Activated T-cell treated with anti-CD3 and anti-CD28 coated beads, Interleukin-2, amount 50 U/mL, for 4 hours (primary cell): ENCODE results near the gene ARFGAP3. TPM values are rescaled to one million over a fixed set of nuclear protein-coding genes. Genes with fewer than 3 reads are reported as not detected.
"Not testable (repeated sequence)": the region's sequence is repeated elsewhere in the genome, so short reads cannot be mapped to it uniquely, and the experiment has no call there.

Experiments used
- ATAC-seq, 2 donors: fragments of 200-7000 bp; cut with Tn5 transposase; one replicate each; pipeline ENCODE4 v1.10.0; 2021
- DNase-seq: peaks from one replicate; pipeline ENCODE4 v3.0.0-alpha.2; 2020
- H3K27me3 Mint-ChIP-seq: one replicate; pipeline ENCODE4 v1.8.0; 2021; ENCODE audit warnings: low read depth, mixed read lengths
- H3K36me3 Mint-ChIP-seq: one replicate; pipeline ENCODE4 v1.8.0; 2022; ENCODE audit warnings: mixed read lengths; ENCODE audit not compliant: insufficient read depth
- H3K4me1 Mint-ChIP-seq: one replicate; pipeline ENCODE4 v1.8.0; 2021; ENCODE audit warnings: low read depth, mixed read lengths
- H3K4me3 Mint-ChIP-seq: one replicate; pipeline ENCODE4 v1.8.0; 2021; ENCODE audit warnings: mild to moderate bottlenecking, moderate library complexity, mixed read lengths
- H3K9me3 Mint-ChIP-seq: one replicate; pipeline ENCODE4 v1.8.0; 2021; ENCODE audit warnings: mixed read lengths
- total RNA-seq, 3 donors: library from RNA; stranded (reverse); gene quantifications; one replicate each; pipeline ENCODE4 v1.2.1, GENCODE V29; 2021

Gene ARFGAP3
- total RNA-seq, 3 donors from 2014 or later, result 21.6 to 34.5 (median 26.8) TPM

DNA sequence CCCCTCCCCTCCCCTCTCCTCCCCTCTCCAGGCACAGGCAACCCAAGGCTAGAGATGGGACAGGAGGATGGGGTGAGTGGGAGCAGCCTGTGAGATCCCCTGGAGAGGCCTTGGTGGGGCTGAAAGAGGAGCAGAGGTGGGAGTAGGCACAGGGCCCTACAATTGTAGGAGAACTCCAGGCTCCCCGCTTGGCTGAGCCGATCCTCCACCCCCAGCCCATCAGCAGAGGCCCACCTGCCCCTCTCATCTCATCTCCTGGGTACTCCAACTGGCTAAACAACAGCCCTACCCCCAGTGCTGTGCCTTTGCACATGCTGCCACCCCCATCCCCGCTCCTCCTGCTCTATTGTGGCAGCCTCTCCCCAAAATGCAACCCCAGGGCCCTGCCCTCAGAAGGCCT lies 84.4 kb downstream of the ARFGAP3 start:
- H3K4me1 Mint-ChIP-seq, result no peaks in the 10 kb centered on the region
- H3K27me3 Mint-ChIP-seq, result peaks cover 5% of the 10 kb centered on the region
- H3K4me3 Mint-ChIP-seq, result no peak overlapping the region
- ATAC-seq, result no peak
- H3K36me3 Mint-ChIP-seq, result no peaks in the 10 kb centered on the region
- H3K9me3 Mint-ChIP-seq, result no peaks in the 10 kb centered on the region
- no peak for DNase-seq

- DNase-seq (no peak), ATAC-seq (no peak)
- Mint-ChIP-seq H3K4me1 (no peaks in the 10 kb centered on the region), H3K4me3 (no peak overlapping the region), H3K9me3 (no peaks in the 10 kb centered on the region), H3K36me3 (no peaks in the 10 kb centered on the region), H3K27me3 (peaks cover 7% of the 10 kb centered on the region)
These were observed 86.0 kb downstream of the ARFGAP3 start for GRCh38 chr22:42770941-42771647.

- peaks cover 7% of the 10 kb centered on the region for H3K27me3 Mint-ChIP-seq
- DNase-seq, result no peak
- ATAC-seq, result no peak
- no peak overlapping the region for H3K4me3 Mint-ChIP-seq
- no peaks in the 10 kb centered on the region for H3K4me1 Mint-ChIP-seq
- H3K9me3 Mint-ChIP-seq, result no peaks in the 10 kb centered on the region
- no peaks in the 10 kb centered on the region for H3K36me3 Mint-ChIP-seq
These were observed 86.7 kb downstream of the ARFGAP3 start for GRCh38 chr22:42770448-42770726.

GRCh38 chr22:42769574-42770447 lies 87.3 kb downstream of the ARFGAP3 start:
- Mint-ChIP-seq H3K27me3 (peaks cover 7% of the 10 kb centered on the region), H3K4me3 (no peak overlapping the region), H3K4me1 (no peaks in the 10 kb centered on the region), H3K36me3 (no peaks in the 10 kb centered on the region), H3K9me3 (no peaks in the 10 kb centered on the region)
- no peak for DNase-seq
- no peak for ATAC-seq

- H3K4me1 Mint-ChIP-seq, result no peaks in the 10 kb centered on the region
- no peaks in the 10 kb centered on the region for H3K36me3 Mint-ChIP-seq
- no peak overlapping the region for H3K4me3 Mint-ChIP-seq
- no peaks in the 10 kb centered on the region for H3K9me3 Mint-ChIP-seq
- H3K27me3 Mint-ChIP-seq, result peaks cover 8% of the 10 kb centered on the region
- DNase-seq (no peak), ATAC-seq (no peak)
These were observed 87.9 kb downstream of the ARFGAP3 start for GRCh38 chr22:42769238-42769573.

- H3K27me3 Mint-ChIP-seq, result peaks cover 8% of the 10 kb centered on the region
- H3K4me3 Mint-ChIP-seq, result no peak overlapping the region
- no peaks in the 10 kb centered on the region for H3K4me1 Mint-ChIP-seq
- ATAC-seq (no peak), DNase-seq (no peak)
- H3K9me3 Mint-ChIP-seq, result no peaks in the 10 kb centered on the region
- H3K36me3 Mint-ChIP-seq, result no peaks in the 10 kb centered on the region
These were observed 88.6 kb downstream of the ARFGAP3 start for GRCh38 chr22:42768385-42769035.

DNA sequence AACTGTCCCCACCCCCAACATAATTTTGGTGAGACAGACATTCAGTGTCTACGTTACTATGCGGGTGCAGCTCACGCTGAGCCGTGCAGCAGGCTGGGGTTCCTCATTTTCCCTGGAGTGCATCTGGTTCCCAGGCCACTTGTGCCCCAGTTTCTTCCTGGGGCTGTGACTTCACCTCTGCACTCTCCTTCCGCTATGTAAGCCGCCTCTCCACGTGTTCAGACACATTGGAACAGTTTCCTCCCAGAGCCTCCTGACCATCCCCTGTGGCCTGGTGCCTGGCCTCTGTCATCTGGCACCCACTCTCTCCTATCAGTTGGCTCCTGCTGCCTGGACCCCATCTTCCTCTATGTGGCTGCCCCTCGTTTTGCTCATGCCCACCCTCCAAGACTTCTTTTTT lies 90.2 kb downstream of the ARFGAP3 start:
- H3K27me3 Mint-ChIP-seq, result peaks cover 8% of the 10 kb centered on the region
- H3K36me3 Mint-ChIP-seq, result no peaks in the 10 kb centered on the region
- no peak overlapping the region for H3K4me3 Mint-ChIP-seq
- no peak for ATAC-seq
- H3K4me1 Mint-ChIP-seq, result no peaks in the 10 kb centered on the region
- DNase-seq, result no peak
- H3K9me3 Mint-ChIP-seq, result no peaks in the 10 kb centered on the region

DNA sequence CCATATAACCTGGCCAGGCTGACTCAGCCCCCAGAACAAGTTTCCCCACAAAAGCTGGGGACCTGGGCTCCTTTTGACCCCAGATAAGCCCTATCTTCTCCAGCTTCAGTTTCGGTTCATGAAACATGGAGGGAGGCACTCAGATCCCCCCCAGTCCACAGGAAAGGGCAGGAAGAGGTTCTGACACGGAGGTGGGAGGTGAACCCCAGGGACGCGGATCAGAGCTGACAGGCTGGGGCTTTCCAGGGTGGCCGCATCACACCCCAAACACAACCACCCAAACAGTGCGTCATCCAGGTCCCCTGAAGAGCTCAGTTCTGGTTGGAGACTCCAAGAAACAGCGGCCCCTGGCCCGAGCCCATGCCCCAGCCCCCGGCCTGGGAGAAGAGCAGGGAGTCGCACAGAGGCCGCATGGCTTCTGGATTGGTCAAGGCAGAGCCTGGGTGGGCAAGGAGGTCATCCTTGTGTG lies 92.1 kb downstream of the ARFGAP3 start:
- Mint-ChIP-seq H3K36me3 (no peaks in the 10 kb centered on the region), H3K9me3 (no peaks in the 10 kb centered on the region), H3K27me3 (peaks cover 8% of the 10 kb centered on the region), H3K4me3 (no peak overlapping the region), H3K4me1 (no peaks in the 10 kb centered on the region)
- DNase-seq, result no peak
- ATAC-seq, result no peak

DNA sequence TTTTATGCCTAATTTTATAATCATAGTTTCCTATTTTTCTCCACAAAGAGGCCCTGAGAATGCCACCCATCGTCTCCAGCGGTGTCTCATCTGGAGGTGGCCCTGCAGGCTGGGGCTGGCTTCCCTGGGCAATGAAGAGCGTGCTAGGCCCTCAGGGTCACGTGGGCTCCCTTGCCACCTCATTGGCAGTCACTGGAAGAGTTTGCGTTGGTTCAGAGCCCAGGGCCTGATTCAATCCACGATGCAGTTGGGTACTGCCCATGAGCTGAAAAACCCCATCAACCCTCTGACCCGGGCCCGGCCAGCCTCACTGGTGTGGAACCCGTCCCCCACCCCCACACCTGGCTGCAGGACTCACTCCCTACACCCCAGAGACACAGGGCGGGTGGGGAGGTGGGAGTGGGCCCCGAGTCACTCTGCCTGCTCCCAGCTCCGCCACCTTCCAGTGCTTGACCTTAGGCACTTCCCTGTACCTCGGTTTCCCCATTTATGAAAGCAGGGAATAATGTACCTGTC lies 93.0 kb downstream of the ARFGAP3 start:
- Mint-ChIP-seq H3K36me3 (no peaks in the 10 kb centered on the region), H3K9me3 (no peaks in the 10 kb centered on the region), H3K4me3 (no peak overlapping the region), H3K4me1 (no peaks in the 10 kb centered on the region), H3K27me3 (peaks cover 8% of the 10 kb centered on the region)
- DNase-seq (no peak), ATAC-seq (no peak)

GRCh38 chr22:42760806-42761565 lies 96.1 kb downstream of the ARFGAP3 start:
- H3K36me3 Mint-ChIP-seq, result no peaks in the 10 kb centered on the region
- H3K4me3 Mint-ChIP-seq, result no peak overlapping the region
- H3K4me1 Mint-ChIP-seq, result no peaks in the 10 kb centered on the region
- ATAC-seq (no peak), DNase-seq (no peak)
- H3K27me3 Mint-ChIP-seq, result peaks cover 7% of the 10 kb centered on the region
- no peaks in the 10 kb centered on the region for H3K9me3 Mint-ChIP-seq

- no peaks in the 10 kb centered on the region for H3K4me1 Mint-ChIP-seq
- ATAC-seq (no peak), DNase-seq (no peak)
- no peaks in the 10 kb centered on the region for H3K9me3 Mint-ChIP-seq
- H3K36me3 Mint-ChIP-seq, result no peaks in the 10 kb centered on the region
- peaks cover 6% of the 10 kb centered on the region for H3K27me3 Mint-ChIP-seq
- no peak overlapping the region for H3K4me3 Mint-ChIP-seq
These were observed 98.0 kb downstream of the ARFGAP3 start for GRCh38 chr22:42758931-42759629.

DNA sequence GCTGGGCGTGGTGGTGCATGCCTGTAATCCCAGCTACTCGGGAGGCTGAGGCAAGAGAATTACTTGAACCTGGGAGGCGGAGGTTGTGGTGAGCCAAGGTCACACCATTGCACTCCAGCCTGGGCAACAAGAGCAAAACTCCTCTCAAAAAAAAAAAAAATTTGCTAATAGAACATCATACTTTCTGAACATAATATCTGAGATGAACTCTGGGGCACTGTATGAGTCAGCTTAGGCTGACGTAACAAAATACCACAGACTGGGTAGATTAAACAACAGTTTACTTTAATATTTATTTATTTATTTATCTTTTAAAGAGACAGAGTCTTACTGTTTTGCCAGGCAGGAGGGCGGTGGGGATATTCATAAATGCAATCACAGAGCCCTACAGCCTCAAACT lies 101.5 kb downstream of the ARFGAP3 start:
- not testable (repeated sequence) for H3K9me3 Mint-ChIP-seq, ATAC-seq, H3K27me3 Mint-ChIP-seq, H3K36me3 Mint-ChIP-seq, H3K4me3 Mint-ChIP-seq, DNase-seq, H3K4me1 Mint-ChIP-seq

DNA sequence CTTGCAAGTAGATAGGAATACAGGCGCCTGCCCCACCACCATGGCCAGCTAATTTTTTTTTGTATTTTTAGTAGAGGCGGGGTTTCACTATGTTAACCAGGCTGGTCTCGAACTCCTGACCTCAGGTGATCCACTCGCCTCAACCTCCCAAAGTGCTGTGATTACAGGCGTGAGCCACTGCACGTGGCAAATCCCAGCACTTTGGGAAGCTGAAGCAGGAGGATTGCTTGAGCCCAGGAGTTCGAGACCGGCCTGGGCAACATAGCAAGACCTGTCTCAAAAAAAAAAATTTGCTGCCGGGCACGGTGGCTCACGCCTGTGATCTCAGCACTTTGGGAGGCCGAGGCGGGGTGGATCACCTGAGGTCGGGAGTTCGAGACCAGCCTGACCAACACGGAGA lies 102.0 kb downstream of the ARFGAP3 start:
- DNase-seq, H3K36me3 Mint-ChIP-seq, H3K4me3 Mint-ChIP-seq, H3K4me1 Mint-ChIP-seq, H3K27me3 Mint-ChIP-seq, ATAC-seq, H3K9me3 Mint-ChIP-seq: not testable (repeated sequence)

GRCh38 chr22:42754658-42755057 lies 102.4 kb downstream of the ARFGAP3 start:
- Mint-ChIP-seq H3K4me1 (no peaks in the 10 kb centered on the region), H3K9me3 (no peaks in the 10 kb centered on the region), H3K4me3 (no peak overlapping the region), H3K36me3 (no peaks in the 10 kb centered on the region), H3K27me3 (peaks cover 6% of the 10 kb centered on the region)
- DNase-seq (no peak), ATAC-seq (no peak)
